22Rv1 (cell line): ENCODE measurements around the gene PTTG2.

Experiments
- H3K27ac ChIP-seq: fragments of 450-650 bp; 2 replicates; pipeline ENCODE4 v1.5.1; 2017
- ZFX ChIP-seq: fragments of 450-650 bp; IDR thresholded peaks from 2 replicates; pipeline ENCODE4 v1.6.1; 2017; ENCODE audit warnings: antibody characterized with exemption, borderline replicate concordance
- TF ChIP-seq, protein P1 (sequence below): fragments of 450-650 bp; IDR thresholded peaks from 2 replicates; pipeline ENCODE4 v1.5.1; 2017; ENCODE audit warnings: mild to moderate bottlenecking

PTTG2 gene

GRCh38 chr4:37989398-37990260, 29.4 kb downstream of the PTTG2 start:
- no peak for TF ChIP-seq ZFX
- TF ChIP-seq, protein P1, sequence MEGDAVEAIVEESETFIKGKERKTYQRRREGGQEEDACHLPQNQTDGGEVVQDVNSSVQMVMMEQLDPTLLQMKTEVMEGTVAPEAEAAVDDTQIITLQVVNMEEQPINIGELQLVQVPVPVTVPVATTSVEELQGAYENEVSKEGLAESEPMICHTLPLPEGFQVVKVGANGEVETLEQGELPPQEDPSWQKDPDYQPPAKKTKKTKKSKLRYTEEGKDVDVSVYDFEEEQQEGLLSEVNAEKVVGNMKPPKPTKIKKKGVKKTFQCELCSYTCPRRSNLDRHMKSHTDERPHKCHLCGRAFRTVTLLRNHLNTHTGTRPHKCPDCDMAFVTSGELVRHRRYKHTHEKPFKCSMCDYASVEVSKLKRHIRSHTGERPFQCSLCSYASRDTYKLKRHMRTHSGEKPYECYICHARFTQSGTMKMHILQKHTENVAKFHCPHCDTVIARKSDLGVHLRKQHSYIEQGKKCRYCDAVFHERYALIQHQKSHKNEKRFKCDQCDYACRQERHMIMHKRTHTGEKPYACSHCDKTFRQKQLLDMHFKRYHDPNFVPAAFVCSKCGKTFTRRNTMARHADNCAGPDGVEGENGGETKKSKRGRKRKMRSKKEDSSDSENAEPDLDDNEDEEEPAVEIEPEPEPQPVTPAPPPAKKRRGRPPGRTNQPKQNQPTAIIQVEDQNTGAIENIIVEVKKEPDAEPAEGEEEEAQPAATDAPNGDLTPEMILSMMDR: no peak
- H3K27ac ChIP-seq: no peak overlapping the region

- no peak for TF ChIP-seq ZFX
- TF ChIP-seq, protein P1: no peak
- no peak overlapping the region for H3K27ac ChIP-seq
These were observed 30.6 kb downstream of the PTTG2 start for GRCh38 chr4:37990731-37991245.

GRCh38 chr4:37991623-37992410, 31.6 kb downstream of the PTTG2 start:
- no peak overlapping the region for H3K27ac ChIP-seq
- TF ChIP-seq ZFX: no peak
- TF ChIP-seq, protein P1: no peak

DNA sequence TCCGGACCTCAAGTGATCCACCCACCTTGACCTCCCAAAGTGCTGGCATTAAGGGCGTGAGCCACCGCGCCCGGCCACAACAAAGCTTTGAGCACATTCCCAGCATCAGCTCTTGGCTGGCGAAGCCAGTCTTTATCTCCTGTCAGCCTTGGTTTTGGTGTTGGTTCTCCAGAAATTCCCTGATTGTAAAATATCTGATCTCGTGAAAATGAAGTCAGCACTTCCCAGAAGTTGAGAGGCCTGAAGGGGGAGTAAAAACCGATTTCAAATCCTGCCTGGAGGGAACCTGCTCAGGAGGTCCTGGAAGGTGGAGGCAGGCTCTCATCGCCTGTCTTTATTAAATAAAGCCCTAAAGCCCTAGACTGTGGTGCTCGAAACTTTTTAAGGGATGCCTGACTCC, 33.6 kb downstream of the PTTG2 start:
- H3K27ac ChIP-seq: no peak overlapping the region
- TF ChIP-seq, protein P1: no peak
- TF ChIP-seq ZFX: no peak

DNA sequence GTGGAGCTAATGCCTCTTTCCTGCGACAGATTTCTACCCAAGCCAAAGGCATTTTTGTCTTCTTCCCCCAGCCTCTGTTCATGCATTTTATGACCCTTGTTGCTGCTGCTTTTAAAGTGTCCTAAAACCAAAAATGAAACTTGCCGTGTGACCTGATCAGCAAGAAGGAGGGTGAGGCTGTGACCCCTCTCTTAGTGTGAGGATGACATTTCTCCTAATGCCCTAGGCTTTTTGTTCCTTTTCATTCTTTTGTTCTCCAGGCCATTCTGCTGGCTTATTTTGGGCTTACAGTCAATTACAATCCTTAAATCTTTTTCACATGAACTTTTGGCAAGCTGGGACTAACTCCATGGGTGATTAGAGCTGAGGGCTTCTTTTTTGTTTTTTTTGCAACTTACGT, 34.4 kb downstream of the PTTG2 start:
- no peak overlapping the region for H3K27ac ChIP-seq
- TF ChIP-seq ZFX: no peak
- TF ChIP-seq, protein P1: no peak

GRCh38 chr4:37995299-37995821, 35.2 kb downstream of the PTTG2 start:
- H3K27ac ChIP-seq: no peak overlapping the region
- TF ChIP-seq, protein P1: no peak
- no peak for TF ChIP-seq ZFX
